Measurements from ENCODE around the gene KRR1. TPM values are rescaled to one million over a fixed set of nuclear protein-coding genes. Genes with fewer than 3 reads are reported as not detected.

The KRR1 gene
- total RNA-seq (66.9 TPM), polyA plus RNA-seq (ENCODE audit: insufficient read depth in 1 of 8, insufficient read length in 8 of 8, low replicate concordance in 1 of 8) (10 to 100 TPM; 36.0 to 60.2 (median 49.7) TPM)
- long read RNA-seq, donor 1, full-length matches to known transcripts = 5 of 5 reads
- long read RNA-seq, donor 1, partial matches to known transcripts = 0 of 5 reads
- long read RNA-seq, donor 1, other reads (novel, unspliced or antisense) = 0 of 5 reads
- long read RNA-seq, donor 2, full-length matches to known transcripts = 3 of 3 reads
- long read RNA-seq, donor 2, partial matches to known transcripts = 0 of 3 reads
- long read RNA-seq, donor 2, other reads (novel, unspliced or antisense) = 0 of 3 reads
- long read RNA-seq, donor 3, full-length matches to known transcripts = 7 of 7 reads
- long read RNA-seq, donor 3, partial matches to known transcripts = 0 of 7 reads
- long read RNA-seq, donor 3, other reads (novel, unspliced or antisense) = 0 of 7 reads
- long read RNA-seq, donor 4, full-length matches to known transcripts = 6 of 6 reads
- long read RNA-seq, donor 4, partial matches to known transcripts = 0 of 6 reads
- long read RNA-seq, donor 4, other reads (novel, unspliced or antisense) = 0 of 6 reads
- long read RNA-seq, donor 5, full-length matches to known transcripts = 25 of 31 reads
- long read RNA-seq, donor 5, partial matches to known transcripts = 6 of 31 reads
- long read RNA-seq, donor 5, other reads (novel, unspliced or antisense) = 0 of 31 reads
- long read RNA-seq, donor 6, full-length matches to known transcripts = 12 of 12 reads
- long read RNA-seq, donor 6, partial matches to known transcripts = 0 of 12 reads
- long read RNA-seq, donor 6, other reads (novel, unspliced or antisense) = 0 of 12 reads
- long read RNA-seq, donor 7, full-length matches to known transcripts = 18 of 24 reads
- long read RNA-seq, donor 7, partial matches to known transcripts = 6 of 24 reads
- long read RNA-seq, donor 7, other reads (novel, unspliced or antisense) = 0 of 24 reads
- long read RNA-seq, donor 8, full-length matches to known transcripts = 6 of 6 reads
- long read RNA-seq, donor 8, partial matches to known transcripts = 0 of 6 reads
- long read RNA-seq, donor 8, other reads (novel, unspliced or antisense) = 0 of 6 reads
- long read RNA-seq, donor 9, full-length matches to known transcripts = 8 of 8 reads
- long read RNA-seq, donor 9, partial matches to known transcripts = 0 of 8 reads
- long read RNA-seq, donor 9, other reads (novel, unspliced or antisense) = 0 of 8 reads
- long read RNA-seq, donor 10, full-length matches to known transcripts = 13 of 20 reads
- long read RNA-seq, donor 10, partial matches to known transcripts = 0 of 20 reads
- long read RNA-seq, donor 10, other reads (novel, unspliced or antisense) = 7 of 20 reads
- long read RNA-seq, donor 11, full-length matches to known transcripts = 16 of 16 reads
- long read RNA-seq, donor 11, partial matches to known transcripts = 0 of 16 reads
- long read RNA-seq, donor 11, other reads (novel, unspliced or antisense) = 0 of 16 reads

DNA sequence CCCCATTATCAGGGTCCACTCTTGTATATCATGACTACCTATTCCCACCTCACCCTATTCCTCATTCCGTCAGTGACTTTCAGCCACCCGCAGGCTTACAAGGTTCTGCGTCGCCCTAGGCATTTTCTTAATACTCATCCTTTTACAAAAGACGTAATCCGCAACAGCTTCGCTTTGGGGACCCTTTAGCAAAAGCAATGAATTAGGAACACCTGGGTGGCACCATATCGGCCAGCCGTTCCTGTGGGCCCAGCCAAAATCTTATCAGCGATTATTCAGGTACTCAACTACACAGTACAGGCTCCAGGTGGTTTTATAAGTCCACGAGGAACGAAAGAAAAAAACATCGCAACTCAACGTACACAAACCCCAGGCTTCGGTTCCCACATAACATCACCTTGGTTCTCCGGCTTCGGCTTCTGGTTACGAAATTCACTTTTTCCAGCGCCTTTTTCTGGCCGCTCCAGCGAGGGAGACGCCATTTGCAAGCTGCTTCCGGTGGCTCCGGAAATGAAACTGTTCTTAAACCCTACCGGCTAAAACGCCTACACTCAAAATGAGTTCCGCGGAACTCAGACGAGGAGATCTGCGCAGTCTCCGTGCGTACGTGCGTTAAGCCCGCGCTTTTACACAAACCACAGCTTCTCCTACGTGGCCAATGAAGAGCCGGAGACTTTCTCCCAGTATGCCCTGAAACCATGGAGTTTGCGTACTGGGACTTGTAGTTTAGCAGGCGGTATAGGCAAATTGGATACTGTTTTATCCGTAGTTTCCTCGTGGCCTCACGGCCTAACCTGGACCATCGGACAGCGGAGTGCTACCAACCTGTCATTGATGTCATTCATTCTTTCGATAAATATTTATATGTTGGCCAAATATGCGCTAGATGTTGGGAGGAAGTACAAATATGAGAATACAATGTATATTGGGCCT, at the start of gene KRR1:
TSS of gene KRR1 (minus strand) at position 494 of the 933 bp plus-strand sequence. CDS start at position 482, 12 bp downstream.
- peak; percentile 100 for DNase-seq
- Histone ChIP-seq H3K9me3 (replicated peaks; ENCODE audit: control insufficient read depth, low read depth, low read length) (no peaks in the 10 kb centered on the region), H3K36me3 (ENCODE audit: control insufficient read depth, insufficient read depth, low read length) (no peaks in the 10 kb centered on the region), H3K27ac (ENCODE audit: low read length) (peak within 1 kb of the TSS; percentile 87), H3K4me1 (ENCODE audit: control insufficient read depth, insufficient read depth, low read length) (no peaks in the 10 kb centered on the region), H3K27me3 (ENCODE audit: control insufficient read depth, insufficient read depth, low read length) (no peaks in the 10 kb centered on the region), H3K4me3 (ENCODE audit: low read length) (peak within 1 kb of the TSS; percentile 96)
- WGBS (ENCODE audit: insufficient coverage) = under 1% methylated on average over 29 of the region's 47 CpGs

DNA sequence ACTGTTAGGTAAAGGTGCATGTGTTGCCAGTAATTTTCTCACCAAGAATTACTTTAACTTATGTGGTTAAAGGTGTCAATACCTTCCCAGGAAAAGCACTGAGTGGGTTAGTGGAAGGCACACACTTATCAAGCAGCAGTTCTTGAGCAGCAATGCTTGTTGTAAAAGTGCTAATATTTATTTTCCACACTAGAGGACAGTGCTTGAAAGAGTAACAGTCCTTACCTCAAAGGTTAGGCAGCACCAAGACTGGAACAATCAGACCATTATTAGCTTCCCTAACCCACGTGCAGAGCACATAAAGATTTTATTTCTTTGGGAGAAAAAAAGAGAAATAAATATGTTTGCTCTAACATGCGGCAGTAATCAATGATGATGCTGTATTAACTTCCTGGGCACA, 48.8 kb upstream of the KRR1 start:
- Histone ChIP-seq H3K27me3 (ENCODE audit: control insufficient read depth, insufficient read depth, low read length) (no peaks in the 10 kb centered on the region), H3K9me3 (replicated peaks; ENCODE audit: control insufficient read depth, low read depth, low read length) (no peaks in the 10 kb centered on the region), H3K36me3 (ENCODE audit: control insufficient read depth, insufficient read depth, low read length) (no peaks in the 10 kb centered on the region), H3K4me1 (ENCODE audit: control insufficient read depth, insufficient read depth, low read length) (peaks cover 6% of the 10 kb centered on the region), H3K4me3 (ENCODE audit: low read length) (no peak overlapping the region), H3K27ac (ENCODE audit: low read length) (no peak overlapping the region)
- peak; percentile 81 for DNase-seq
- WGBS (ENCODE audit: insufficient coverage) = no CpG with 5 or more reads among the region's 2 CpGs

DNA sequence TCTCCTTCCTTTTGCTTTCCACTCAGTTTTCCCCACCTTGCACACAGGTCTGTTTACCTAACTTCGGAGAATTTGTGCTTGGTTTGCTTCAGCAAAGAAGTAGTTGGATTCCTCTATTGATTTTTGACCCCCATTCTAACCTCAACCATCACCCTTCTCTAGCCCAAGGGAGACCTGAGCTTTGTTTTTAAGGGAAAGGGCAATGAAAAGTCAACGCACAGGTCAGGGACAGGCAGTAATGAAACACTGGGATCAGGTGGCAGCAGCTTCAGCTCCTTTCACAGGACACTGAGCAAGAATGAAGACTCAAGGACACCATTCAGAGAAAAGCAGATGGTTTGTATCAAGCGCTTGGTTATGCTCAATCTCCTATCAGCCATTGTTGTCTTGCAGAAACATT, 46.9 kb upstream of the KRR1 start:
- H3K4me3 ChIP-seq (ENCODE audit: low read length) = no peak overlapping the region
- no peaks in the 10 kb centered on the region for H3K36me3 ChIP-seq (ENCODE audit: control insufficient read depth, insufficient read depth, low read length)
- no peaks in the 10 kb centered on the region for H3K27me3 ChIP-seq (ENCODE audit: control insufficient read depth, insufficient read depth, low read length)
- H3K4me1 ChIP-seq (ENCODE audit: control insufficient read depth, insufficient read depth, low read length) = peaks cover 10% of the 10 kb centered on the region
- no peak overlapping the region for H3K27ac ChIP-seq (ENCODE audit: low read length)
- WGBS (ENCODE audit: insufficient coverage) = no CpG with 5 or more reads among the region's 3 CpGs
- H3K9me3 ChIP-seq (replicated peaks; ENCODE audit: control insufficient read depth, low read depth, low read length) = no peaks in the 10 kb centered on the region
- DNase-seq = no peak

DNA sequence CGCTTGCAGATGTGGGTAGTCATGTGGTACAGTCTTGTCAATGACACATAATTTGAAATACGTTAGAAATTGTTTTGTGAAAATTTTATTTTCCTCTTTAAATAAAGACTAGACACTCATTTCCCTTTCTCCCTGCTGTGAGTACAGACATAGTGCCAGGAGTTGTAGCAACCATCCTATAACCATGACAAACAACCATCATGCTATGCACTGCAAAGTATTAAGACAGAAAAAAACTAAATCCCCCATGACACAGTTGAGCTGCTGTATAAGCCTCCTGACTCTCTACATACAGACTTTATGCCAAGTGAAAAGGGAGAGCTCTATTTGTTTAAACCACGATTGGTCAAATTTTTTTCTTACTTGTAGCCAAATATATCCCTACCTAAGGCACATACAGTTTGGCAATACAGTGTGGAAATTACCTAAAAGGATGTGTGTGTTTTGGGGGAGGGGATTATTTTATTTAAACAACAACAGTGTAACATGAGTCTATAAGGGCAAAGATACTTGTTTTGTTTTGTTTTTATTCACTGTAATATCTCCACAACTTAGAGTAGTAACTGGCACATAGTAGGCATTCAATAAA, 45.0 kb upstream of the KRR1 start:
- H3K4me1 ChIP-seq (ENCODE audit: control insufficient read depth, insufficient read depth, low read length) = peaks cover 11% of the 10 kb centered on the region
- no peaks in the 10 kb centered on the region for H3K27me3 ChIP-seq (ENCODE audit: control insufficient read depth, insufficient read depth, low read length)
- H3K27ac ChIP-seq (ENCODE audit: low read length) = no peak overlapping the region
- no peak overlapping the region for H3K4me3 ChIP-seq (ENCODE audit: low read length)
- WGBS (ENCODE audit: insufficient coverage) = no CpG with 5 or more reads among the region's 3 CpGs
- H3K36me3 ChIP-seq (ENCODE audit: control insufficient read depth, insufficient read depth, low read length) = no peaks in the 10 kb centered on the region
- no peaks in the 10 kb centered on the region for H3K9me3 ChIP-seq (replicated peaks; ENCODE audit: control insufficient read depth, low read depth, low read length)
- peak; percentile 70 for DNase-seq

DNA sequence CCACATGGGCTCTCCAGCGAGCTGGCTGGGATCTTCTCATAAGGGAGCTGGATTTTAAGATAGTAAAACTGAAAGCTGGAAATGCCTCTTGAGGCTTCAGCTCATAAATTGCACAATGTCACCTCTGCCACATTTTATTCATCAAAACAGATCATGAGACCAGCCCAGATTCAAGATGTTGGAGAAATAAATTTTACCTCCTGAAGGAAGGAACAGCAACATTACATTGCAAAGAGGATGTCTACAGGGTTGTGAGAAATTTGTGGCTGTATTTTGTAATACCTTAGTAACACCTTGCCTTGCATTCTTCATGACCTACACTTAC, 43.1 kb upstream of the KRR1 start:
- Histone ChIP-seq H3K4me3 (ENCODE audit: low read length) (no peak overlapping the region), H3K9me3 (replicated peaks; ENCODE audit: control insufficient read depth, low read depth, low read length) (no peaks in the 10 kb centered on the region), H3K36me3 (ENCODE audit: control insufficient read depth, insufficient read depth, low read length) (no peaks in the 10 kb centered on the region), H3K27me3 (ENCODE audit: control insufficient read depth, insufficient read depth, low read length) (no peaks in the 10 kb centered on the region), H3K27ac (ENCODE audit: low read length) (no peak overlapping the region), H3K4me1 (ENCODE audit: control insufficient read depth, insufficient read depth, low read length) (peaks cover 22% of the 10 kb centered on the region)
- no peak for DNase-seq
- WGBS (ENCODE audit: insufficient coverage) = no CpG with 5 or more reads among the region's 1 CpG

DNA sequence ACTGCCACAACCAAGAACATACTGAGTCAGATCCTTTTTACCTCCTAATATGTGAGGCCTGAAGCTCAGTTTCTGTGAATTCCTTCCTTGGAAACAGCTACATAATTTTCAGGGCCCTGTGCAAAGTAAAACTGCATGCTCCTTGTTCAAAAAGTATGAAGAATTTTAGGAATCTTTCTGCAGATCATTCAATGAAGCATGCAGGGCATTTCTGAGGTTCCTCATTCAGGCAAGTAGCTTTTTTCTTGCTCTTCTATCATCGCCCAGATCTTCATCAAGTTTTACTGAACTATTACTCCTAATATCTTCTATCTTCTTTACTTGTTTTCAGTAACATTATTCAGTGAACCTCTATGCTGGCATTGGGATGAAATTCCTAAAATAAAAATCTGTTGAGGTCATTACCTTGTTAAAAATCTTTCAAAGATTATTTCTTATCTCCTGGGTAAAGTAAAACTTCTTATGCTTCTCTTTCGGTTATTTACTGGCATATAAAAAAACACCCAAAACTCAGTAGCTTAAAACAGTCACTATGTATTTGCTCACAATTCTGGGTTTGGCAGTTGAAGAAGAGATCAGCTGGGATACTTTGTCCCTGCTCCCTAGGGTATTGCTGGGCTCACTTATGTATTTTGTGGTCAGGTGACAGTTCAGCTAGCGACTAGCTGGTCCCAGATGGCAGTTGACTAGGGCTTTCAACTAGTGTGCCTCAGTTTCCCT, 42.6 kb upstream of the KRR1 start:
- Histone ChIP-seq H3K4me1 (ENCODE audit: control insufficient read depth, insufficient read depth, low read length) (peaks cover 22% of the 10 kb centered on the region), H3K36me3 (ENCODE audit: control insufficient read depth, insufficient read depth, low read length) (no peaks in the 10 kb centered on the region), H3K9me3 (replicated peaks; ENCODE audit: control insufficient read depth, low read depth, low read length) (no peaks in the 10 kb centered on the region), H3K27ac (ENCODE audit: low read length) (peak overlapping the region; percentile 17), H3K27me3 (ENCODE audit: control insufficient read depth, insufficient read depth, low read length) (no peaks in the 10 kb centered on the region), H3K4me3 (ENCODE audit: low read length) (no peak overlapping the region)
- 0% methylated on average over 1 of the region's 3 CpGs for WGBS (ENCODE audit: insufficient coverage)
- no peak for DNase-seq

DNA sequence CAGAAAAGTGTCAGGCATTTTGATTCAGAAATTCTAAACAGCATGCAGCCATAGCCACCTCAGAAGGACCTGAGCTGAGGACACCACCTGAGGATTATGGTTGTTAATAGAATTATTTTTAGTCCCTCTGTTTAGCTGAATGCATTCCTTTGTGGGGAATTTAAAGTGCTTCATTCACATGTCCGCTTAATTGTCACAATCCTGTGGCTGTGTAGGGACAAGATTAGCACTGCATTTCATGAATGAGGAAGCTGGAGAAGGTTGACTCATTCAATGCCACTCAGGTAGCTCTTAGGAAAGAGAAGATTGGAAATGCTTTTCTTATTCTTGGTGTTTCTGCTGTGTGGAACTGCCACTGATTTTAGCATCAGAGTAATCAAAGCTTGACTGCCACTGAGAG, 42.0 kb upstream of the KRR1 start:
- WGBS (ENCODE audit: insufficient coverage) = 71% methylated on average over 1 of the region's 1 CpG
- peak overlapping the region; percentile 17 for H3K27ac ChIP-seq (ENCODE audit: low read length)

DNA sequence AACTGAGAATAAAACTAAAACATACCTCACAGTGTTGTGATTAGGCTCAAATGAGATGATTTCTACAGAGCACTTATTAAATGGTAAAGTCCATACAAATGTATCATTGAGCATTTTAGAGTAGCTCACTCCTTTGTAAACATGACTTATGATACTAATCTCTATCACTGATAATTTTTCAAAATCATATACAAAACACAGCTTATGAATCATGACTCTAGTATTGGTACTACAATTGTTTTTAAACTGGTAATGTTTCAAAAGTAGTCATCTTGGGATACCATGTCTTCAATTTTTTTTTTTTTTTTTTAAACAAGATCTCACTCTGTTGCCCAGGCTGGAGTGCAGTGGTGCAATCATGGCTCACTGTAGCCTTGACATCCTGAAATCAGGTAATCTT, 40.1 kb upstream of the KRR1 start:
- H3K27me3 ChIP-seq (ENCODE audit: control insufficient read depth, insufficient read depth, low read length) = no peaks in the 10 kb centered on the region
- H3K4me3 ChIP-seq (ENCODE audit: low read length) = no peak overlapping the region
- no peaks in the 10 kb centered on the region for H3K36me3 ChIP-seq (ENCODE audit: control insufficient read depth, insufficient read depth, low read length)
- peaks cover 22% of the 10 kb centered on the region for H3K4me1 ChIP-seq (ENCODE audit: control insufficient read depth, insufficient read depth, low read length)
- H3K9me3 ChIP-seq (replicated peaks; ENCODE audit: control insufficient read depth, low read depth, low read length) = no peaks in the 10 kb centered on the region
- DNase-seq = no peak
- H3K27ac ChIP-seq (ENCODE audit: low read length) = no peak overlapping the region

More for the DNA sequence above, 42.0 kb upstream of the KRR1 start:
- Histone ChIP-seq H3K4me1 (ENCODE audit: control insufficient read depth, insufficient read depth, low read length) (peaks cover 22% of the 10 kb centered on the region), H3K36me3 (ENCODE audit: control insufficient read depth, insufficient read depth, low read length) (no peaks in the 10 kb centered on the region), H3K4me3 (ENCODE audit: low read length) (no peak overlapping the region), H3K27me3 (ENCODE audit: control insufficient read depth, insufficient read depth, low read length) (no peaks in the 10 kb centered on the region), H3K9me3 (replicated peaks; ENCODE audit: control insufficient read depth, low read depth, low read length) (no peaks in the 10 kb centered on the region)
- no peak for DNase-seq
